Measurements from ENCODE around the gene HDAC5. TPM values are rescaled to one million over a fixed set of nuclear protein-coding genes. Genes with fewer than 3 reads are reported as not detected.

The HDAC5 gene
- total RNA-seq, 1 experiment from 2014 or later: 16.9 TPM

DNA sequence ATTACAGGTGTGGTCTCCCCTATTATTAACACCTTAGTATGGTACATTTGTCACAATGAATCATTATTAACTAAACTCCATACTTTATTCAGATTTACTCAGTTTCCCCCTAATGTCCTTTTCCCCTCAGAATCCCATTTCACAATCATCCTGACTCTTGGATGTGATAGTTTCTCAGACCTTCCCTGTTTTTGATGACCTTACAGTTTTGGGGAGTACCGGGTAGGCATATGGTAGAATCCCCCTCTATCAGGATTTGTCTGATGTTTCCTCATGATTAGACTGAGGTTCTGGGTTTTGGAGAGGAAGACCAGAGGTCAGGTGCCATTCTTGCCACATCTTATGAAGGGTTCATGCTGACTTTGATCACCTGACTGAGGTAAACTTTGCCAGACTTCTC, 41.0 kb upstream of the HDAC5 start:
- TF ChIP-seq EZH2 (IDR thresholded peaks at IDR 0.05; ENCODE audit: borderline replicate concordance, low read depth, low read length, poor library complexity, severe bottlenecking): no peak
- TF ChIP-seq, protein P1, sequence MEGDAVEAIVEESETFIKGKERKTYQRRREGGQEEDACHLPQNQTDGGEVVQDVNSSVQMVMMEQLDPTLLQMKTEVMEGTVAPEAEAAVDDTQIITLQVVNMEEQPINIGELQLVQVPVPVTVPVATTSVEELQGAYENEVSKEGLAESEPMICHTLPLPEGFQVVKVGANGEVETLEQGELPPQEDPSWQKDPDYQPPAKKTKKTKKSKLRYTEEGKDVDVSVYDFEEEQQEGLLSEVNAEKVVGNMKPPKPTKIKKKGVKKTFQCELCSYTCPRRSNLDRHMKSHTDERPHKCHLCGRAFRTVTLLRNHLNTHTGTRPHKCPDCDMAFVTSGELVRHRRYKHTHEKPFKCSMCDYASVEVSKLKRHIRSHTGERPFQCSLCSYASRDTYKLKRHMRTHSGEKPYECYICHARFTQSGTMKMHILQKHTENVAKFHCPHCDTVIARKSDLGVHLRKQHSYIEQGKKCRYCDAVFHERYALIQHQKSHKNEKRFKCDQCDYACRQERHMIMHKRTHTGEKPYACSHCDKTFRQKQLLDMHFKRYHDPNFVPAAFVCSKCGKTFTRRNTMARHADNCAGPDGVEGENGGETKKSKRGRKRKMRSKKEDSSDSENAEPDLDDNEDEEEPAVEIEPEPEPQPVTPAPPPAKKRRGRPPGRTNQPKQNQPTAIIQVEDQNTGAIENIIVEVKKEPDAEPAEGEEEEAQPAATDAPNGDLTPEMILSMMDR (conservative IDR thresholded peaks at IDR 0.05; ENCODE audit: low read depth, low read length): no peak
- intact Hi-C loops (cut with micrococcal nuclease; ENCODE audit: unreplicated experiment): no loop called here
- DNase-seq (ENCODE audit: low spot score): no peak
- no peak overlapping the region for H3K27ac ChIP-seq (ENCODE audit: low read depth, low read length, poor library complexity, severe bottlenecking)
- CTCF ChIA-PET: no interaction called here
- BruUV-seq (replicated peaks): no TSS peak
- H3K4me3 ChIP-seq (ENCODE audit: low read depth, low read length, poor library complexity, severe bottlenecking): no peak overlapping the region
- no peaks in the 10 kb centered on the region for H3K9me3 ChIP-seq (ENCODE audit: low read depth, low read length, poor library complexity, severe bottlenecking)
- peaks cover 4% of the 10 kb centered on the region for H3K36me3 ChIP-seq (ENCODE audit: insufficient read depth, low read length, poor library complexity, severe bottlenecking)
- no peaks in the 10 kb centered on the region for H3K4me1 ChIP-seq (ENCODE audit: insufficient read depth, low read length, poor library complexity, severe bottlenecking)
- no peaks in the 10 kb centered on the region for H3K27me3 ChIP-seq (replicated peaks; ENCODE audit: insufficient read depth, low read depth, low read length, poor library complexity)
- POLR2A ChIA-PET (ENCODE audit: low non-redundant PET): no interaction called here

- H3K36me3 ChIP-seq (ENCODE audit: insufficient read depth, low read length, poor library complexity, severe bottlenecking): peaks cover 10% of the 10 kb centered on the region
- no peak overlapping the region for H3K4me3 ChIP-seq (ENCODE audit: low read depth, low read length, poor library complexity, severe bottlenecking)
- no TSS peak for BruUV-seq (replicated peaks)
- H3K4me1 ChIP-seq (ENCODE audit: insufficient read depth, low read length, poor library complexity, severe bottlenecking): no peaks in the 10 kb centered on the region
- intact Hi-C loops (cut with micrococcal nuclease; ENCODE audit: unreplicated experiment): no loop called here
- POLR2A ChIA-PET (ENCODE audit: low non-redundant PET): no interaction called here
- H3K9me3 ChIP-seq (ENCODE audit: low read depth, low read length, poor library complexity, severe bottlenecking): no peaks in the 10 kb centered on the region
- no peak for TF ChIP-seq EZH2 (IDR thresholded peaks at IDR 0.05; ENCODE audit: borderline replicate concordance, low read depth, low read length, poor library complexity, severe bottlenecking)
- TF ChIP-seq, protein P1 (conservative IDR thresholded peaks at IDR 0.05; ENCODE audit: low read depth, low read length): no peak
- no peak for DNase-seq (ENCODE audit: low spot score)
- H3K27ac ChIP-seq (ENCODE audit: low read depth, low read length, poor library complexity, severe bottlenecking): no peak overlapping the region
- H3K27me3 ChIP-seq (replicated peaks; ENCODE audit: insufficient read depth, low read depth, low read length, poor library complexity): no peaks in the 10 kb centered on the region
- CTCF ChIA-PET: no interaction called here
These were observed 36.2 kb upstream of the HDAC5 start for GRCh38 chr17:44159519-44160210.

GRCh38 chr17:44155488-44155887, 32.0 kb upstream of the HDAC5 start:
- H3K36me3 ChIP-seq (ENCODE audit: insufficient read depth, low read length, poor library complexity, severe bottlenecking): peaks cover 10% of the 10 kb centered on the region
- CTCF ChIA-PET: no interaction called here
- intact Hi-C loops (cut with micrococcal nuclease; ENCODE audit: unreplicated experiment): no loop called here
- H3K9me3 ChIP-seq (ENCODE audit: low read depth, low read length, poor library complexity, severe bottlenecking): no peaks in the 10 kb centered on the region
- no peak overlapping the region for H3K4me3 ChIP-seq (ENCODE audit: low read depth, low read length, poor library complexity, severe bottlenecking)
- POLR2A ChIA-PET (ENCODE audit: low non-redundant PET): no interaction called here
- no TSS peak for BruUV-seq (replicated peaks)
- DNase-seq (ENCODE audit: low spot score): no peak
- H3K27me3 ChIP-seq (replicated peaks; ENCODE audit: insufficient read depth, low read depth, low read length, poor library complexity): no peaks in the 10 kb centered on the region
- no peak overlapping the region for H3K27ac ChIP-seq (ENCODE audit: low read depth, low read length, poor library complexity, severe bottlenecking)
- no peak for TF ChIP-seq EZH2 (IDR thresholded peaks at IDR 0.05; ENCODE audit: borderline replicate concordance, low read depth, low read length, poor library complexity, severe bottlenecking)
- no peaks in the 10 kb centered on the region for H3K4me1 ChIP-seq (ENCODE audit: insufficient read depth, low read length, poor library complexity, severe bottlenecking)

GRCh38 chr17:44152875-44153274, 29.4 kb upstream of the HDAC5 start:
- BruUV-seq (replicated peaks): no TSS peak
- intact Hi-C loops (cut with micrococcal nuclease; ENCODE audit: unreplicated experiment): no loop called here
- Histone ChIP-seq H3K27me3 (replicated peaks; ENCODE audit: insufficient read depth, low read depth, low read length, poor library complexity) (no peaks in the 10 kb centered on the region), H3K4me3 (ENCODE audit: low read depth, low read length, poor library complexity, severe bottlenecking) (no peak overlapping the region), H3K9me3 (ENCODE audit: low read depth, low read length, poor library complexity, severe bottlenecking) (no peaks in the 10 kb centered on the region), H3K4me1 (ENCODE audit: insufficient read depth, low read length, poor library complexity, severe bottlenecking) (no peaks in the 10 kb centered on the region), H3K27ac (ENCODE audit: low read depth, low read length, poor library complexity, severe bottlenecking) (no peak overlapping the region), H3K36me3 (ENCODE audit: insufficient read depth, low read length, poor library complexity, severe bottlenecking) (peaks cover 12% of the 10 kb centered on the region)
- DNase-seq (ENCODE audit: low spot score): no peak
- ChIA-PET CTCF (no interaction called here), POLR2A (ENCODE audit: low non-redundant PET) (no interaction called here)
- no peak for TF ChIP-seq EZH2 (IDR thresholded peaks at IDR 0.05; ENCODE audit: borderline replicate concordance, low read depth, low read length, poor library complexity, severe bottlenecking)
- TF ChIP-seq, protein P1 (conservative IDR thresholded peaks at IDR 0.05; ENCODE audit: low read depth, low read length): no peak
